Transverse colon (tissue), 3 donors: ENCODE data around the gene APBB1IP.

Experiments
- EP300 ChIP-seq: sonication (generic); formaldehyde crosslinking; IDR thresholded peaks from one replicate; pipeline ENCODE4 v1.6.1; 2017; ENCODE audit warnings: antibody characterized with exemption, low read depth
- POLR2A ChIP-seq: fragments of 450-650 bp; IDR thresholded peaks from one replicate; pipeline ENCODE4 v1.6.1; 2016; ENCODE audit warnings: antibody characterized with exemption, mild to moderate bottlenecking, moderate library complexity
- TF ChIP-seq, protein P1 (sequence below), 5 experiments: fragments of 200-600 bp in 3 of 5; fragments of 450-650 bp in 2 of 5; sonication (generic) in 3 of 5; IDR thresholded peaks; 1 replicate in 2 of 5; 2 replicates in 3 of 5; pipeline ENCODE4 v1.5.1; 2016 to 2017; ENCODE audit warnings: antibody characterized with exemption in 5 of 5, inconsistent platforms in 3 of 5, mild to moderate bottlenecking in 2 of 5, moderate library complexity in 1 of 5

DNA sequence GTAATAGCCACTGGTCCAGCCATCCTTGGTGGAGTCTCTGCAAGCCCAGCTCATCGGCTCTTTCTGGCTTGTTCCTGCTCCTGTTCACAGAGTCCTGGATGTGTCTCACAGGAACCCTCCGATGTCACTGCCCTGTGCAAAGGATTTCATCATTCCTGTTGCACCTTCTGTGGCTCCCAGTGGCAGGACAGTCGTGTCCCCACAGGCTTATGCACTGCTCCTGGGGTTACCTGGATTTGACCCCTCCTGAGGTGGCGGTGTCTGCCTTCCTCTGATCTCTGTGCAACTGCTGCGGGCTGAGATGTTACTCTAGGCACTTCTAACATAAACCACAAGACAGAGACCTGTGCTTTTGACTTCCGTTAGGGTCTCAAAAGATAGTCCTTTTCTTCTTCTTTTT lies 30.6 kb downstream of the APBB1IP start:
- no peak for TF ChIP-seq EP300
- no peak for TF ChIP-seq POLR2A
- TF ChIP-seq, protein P1, sequence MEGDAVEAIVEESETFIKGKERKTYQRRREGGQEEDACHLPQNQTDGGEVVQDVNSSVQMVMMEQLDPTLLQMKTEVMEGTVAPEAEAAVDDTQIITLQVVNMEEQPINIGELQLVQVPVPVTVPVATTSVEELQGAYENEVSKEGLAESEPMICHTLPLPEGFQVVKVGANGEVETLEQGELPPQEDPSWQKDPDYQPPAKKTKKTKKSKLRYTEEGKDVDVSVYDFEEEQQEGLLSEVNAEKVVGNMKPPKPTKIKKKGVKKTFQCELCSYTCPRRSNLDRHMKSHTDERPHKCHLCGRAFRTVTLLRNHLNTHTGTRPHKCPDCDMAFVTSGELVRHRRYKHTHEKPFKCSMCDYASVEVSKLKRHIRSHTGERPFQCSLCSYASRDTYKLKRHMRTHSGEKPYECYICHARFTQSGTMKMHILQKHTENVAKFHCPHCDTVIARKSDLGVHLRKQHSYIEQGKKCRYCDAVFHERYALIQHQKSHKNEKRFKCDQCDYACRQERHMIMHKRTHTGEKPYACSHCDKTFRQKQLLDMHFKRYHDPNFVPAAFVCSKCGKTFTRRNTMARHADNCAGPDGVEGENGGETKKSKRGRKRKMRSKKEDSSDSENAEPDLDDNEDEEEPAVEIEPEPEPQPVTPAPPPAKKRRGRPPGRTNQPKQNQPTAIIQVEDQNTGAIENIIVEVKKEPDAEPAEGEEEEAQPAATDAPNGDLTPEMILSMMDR (IDR thresholded peaks at IDR 0.05): no peak
